Measurements from ENCODE around the gene CDK14.

- TF ChIP-seq CTCF (IDR thresholded peaks at IDR 0.05): no peak
- TF ChIP-seq POLR2A (IDR thresholded peaks at IDR 0.05): no peak
- TF ChIP-seq EP300 (IDR thresholded peaks at IDR 0.05): no peak
Measured at GRCh38 chr7:90570373-90570959, 25.7 kb upstream of the CDK14 start.

All from ovary (tissue), 3 donors.